Activated CD4-positive, alpha-beta T cell treated with anti-CD3 and anti-CD28 coated beads, Interleukin-2, Interleukin-4, amounts not matched to agents 100 ng/mL and 50 ng/mL, durations not matched to agents 16 hours and 8 hours (primary cell): ENCODE results near the gene KCNB1.
"Not testable (repeated sequence)": the region's sequence is repeated elsewhere in the genome, so short reads cannot be mapped to it uniquely, and the experiment has no call there.

ENCODE experiments used
- DNase-seq: peaks from one replicate; pipeline ENCODE4 v3.0.0-alpha.2; 2020; ENCODE audit warnings: low spot score

KCNB1 gene

DNA sequence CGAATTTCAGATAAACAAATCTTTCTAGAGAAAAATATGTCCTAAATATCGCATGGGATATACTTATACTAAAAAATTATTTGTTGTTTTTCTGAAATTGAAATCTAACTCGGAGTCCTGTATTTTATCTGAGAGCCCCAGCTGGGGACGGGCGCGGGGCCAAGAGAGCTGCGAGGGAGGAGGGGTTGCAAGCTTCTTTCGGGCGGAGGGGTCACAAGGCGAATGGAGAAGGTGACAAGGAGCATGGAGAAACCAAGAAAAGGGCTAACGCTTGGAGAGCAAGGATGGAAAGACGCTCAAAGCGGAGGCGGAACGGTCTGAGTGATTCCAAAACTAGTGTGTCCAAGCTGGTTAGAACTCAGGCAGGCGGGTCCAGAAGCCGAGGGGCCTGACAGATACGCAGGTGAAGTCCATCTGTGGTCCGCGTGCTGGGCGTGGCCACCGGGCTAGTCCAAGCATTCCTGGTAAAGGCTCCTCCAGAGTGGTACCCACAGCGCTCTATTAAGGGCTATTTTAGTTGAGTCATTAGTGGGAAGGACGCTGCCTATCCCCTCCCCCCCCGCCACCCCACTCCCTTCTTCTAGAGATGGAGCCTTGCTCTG is 163.2 kb downstream of the KCNB1 start:
- no peak for DNase-seq

GRCh38 chr20:49318430-49319207 is 163.8 kb downstream of the KCNB1 start:
- DNase-seq: peak; percentile 9

DNA sequence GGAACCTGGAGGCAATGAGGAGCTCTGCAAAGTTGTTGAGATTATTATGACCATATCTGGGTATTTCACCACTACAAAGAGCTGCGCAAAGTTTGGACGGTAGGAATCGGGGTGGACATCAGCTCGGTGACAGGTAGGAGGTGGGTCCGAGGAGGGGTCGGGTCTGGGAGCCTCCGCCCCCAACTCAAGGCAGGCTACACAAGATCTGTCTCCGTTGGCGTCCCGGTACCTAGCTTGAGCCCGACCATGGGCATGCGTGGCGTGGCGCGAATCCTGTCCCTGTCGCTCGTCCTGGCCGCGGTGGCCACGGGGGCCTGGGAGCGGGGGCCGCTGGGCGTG is 164.4 kb downstream of the KCNB1 start:
- DNase-seq: no peak

GRCh38 chr20:49316704-49317103 is 165.8 kb downstream of the KCNB1 start:
- DNase-seq: no peak

GRCh38 chr20:49315580-49315979 is 166.9 kb downstream of the KCNB1 start:
- DNase-seq: no peak

DNA sequence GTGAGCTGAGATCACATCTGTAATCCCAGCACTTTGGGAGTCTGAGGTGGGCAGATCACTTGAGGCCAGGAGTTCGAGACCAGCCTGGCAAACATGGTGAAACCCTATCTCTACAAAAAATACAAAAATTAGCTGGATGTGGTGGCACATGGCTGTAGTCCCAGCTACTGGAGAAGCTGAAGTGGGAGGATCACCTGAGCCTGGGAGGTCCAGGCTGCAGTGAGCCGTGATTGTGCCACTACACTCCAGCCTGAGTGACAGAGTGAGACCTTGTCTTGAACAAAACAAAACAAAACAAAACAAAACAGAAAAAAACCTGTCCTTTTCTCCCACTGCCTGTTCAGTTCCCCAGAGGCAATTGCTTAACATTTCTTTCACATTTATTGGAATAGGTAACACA is 168.4 kb downstream of the KCNB1 start:
- DNase-seq: not testable (repeated sequence)
